Measurements from ENCODE around the gene KLK4.

GRCh38 chr19:50911206-50912101, at the start of gene KLK4:
- TF ChIP-seq CTCF (IDR thresholded peaks at IDR 0.05 in 8 of 11, conservative IDR thresholded peaks at IDR 0.05 in 3 of 11) (no peak), POLR2A (IDR thresholded peaks at IDR 0.05) (no peak)

All from spleen (tissue), 7 donors.